ENCODE measurements around the gene FCGR2B.
"Not testable (repeated sequence)": the region's sequence is repeated elsewhere in the genome, so short reads cannot be mapped to it uniquely, and the experiment has no call there.

FCGR2B gene

DNA sequence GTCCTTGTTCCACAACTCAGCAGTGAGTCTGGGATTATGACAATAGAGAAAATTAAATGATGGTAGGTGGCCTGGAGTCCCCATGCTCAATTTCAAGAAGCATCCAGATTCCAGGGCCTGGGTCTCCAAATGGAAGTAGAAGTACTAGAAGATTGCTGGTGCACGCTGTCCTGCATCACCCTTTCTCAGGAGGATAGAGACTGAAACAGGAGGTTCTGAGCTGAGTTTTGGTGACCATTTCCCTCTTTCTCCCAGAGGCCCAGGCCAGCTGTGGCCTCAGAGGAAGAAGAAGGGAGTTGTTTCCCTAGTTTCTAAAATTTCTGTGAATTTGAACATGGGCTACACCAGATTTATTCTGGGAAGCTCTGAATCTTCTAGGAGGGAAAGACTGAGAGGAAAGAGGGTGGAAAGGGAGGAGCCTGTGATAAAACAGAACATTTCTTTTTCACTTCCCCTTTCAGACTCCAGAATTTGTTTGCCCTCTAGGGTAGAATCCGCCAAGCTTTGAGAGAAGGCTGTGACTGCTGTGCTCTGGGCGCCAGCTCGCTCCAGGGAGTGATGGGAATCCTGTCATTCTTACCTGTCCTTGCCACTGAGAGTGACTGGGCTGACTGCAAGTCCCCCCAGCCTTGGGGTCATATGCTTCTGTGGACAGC lies at the start of gene FCGR2B:
Gene FCGR2B, plus strand, starts transcription at position 460 of the 656 bp plus-strand sequence. Its CDS starts 99 bp downstream, at position 559.
- DNase-seq = not testable (repeated sequence)

GRCh38 chr1:161616417-161616816 lies 46.5 kb upstream of the FCGR2B start:
- DNase-seq = not testable (repeated sequence)

DNA sequence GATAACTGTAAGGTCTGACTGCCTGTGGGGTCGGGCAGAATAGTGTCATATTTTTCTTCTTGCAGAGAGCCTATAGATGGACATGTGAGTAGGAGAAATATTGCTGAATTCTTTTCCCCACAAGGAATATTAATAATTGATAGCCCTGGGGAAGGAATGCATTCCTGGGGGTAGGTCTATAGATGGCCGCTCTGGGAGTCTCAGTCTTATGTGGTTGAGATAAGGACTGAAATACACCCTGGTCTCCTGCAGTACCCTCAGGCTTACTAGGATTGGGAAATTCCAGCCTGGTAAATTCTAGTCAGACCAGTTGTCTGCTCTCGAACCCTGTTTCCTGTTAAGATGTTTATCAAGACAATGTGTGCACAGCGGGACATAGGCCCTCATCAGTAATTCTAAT lies 44.4 kb upstream of the FCGR2B start:
- DNase-seq = not testable (repeated sequence)

DNA sequence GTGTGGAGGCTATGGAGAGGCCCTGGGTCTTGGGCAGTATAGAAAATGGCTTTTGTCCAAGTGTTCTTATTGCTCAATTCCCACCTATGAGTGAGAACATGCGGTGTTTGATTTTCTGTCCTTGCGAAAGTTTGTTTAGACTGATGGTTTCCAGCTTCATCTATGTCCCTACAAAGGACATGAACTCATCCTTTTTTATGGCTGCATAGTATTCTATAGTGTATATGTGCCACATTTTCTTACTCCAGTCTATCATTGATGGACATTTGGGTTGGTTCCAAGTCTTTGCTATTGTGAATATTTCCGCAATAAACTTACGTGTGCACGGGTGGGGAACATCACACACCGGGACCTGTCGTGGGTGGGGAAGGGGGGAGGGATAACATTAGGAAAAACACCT lies 42.5 kb upstream of the FCGR2B start:
- DNase-seq = not testable (repeated sequence)

- peak; percentile 15 for DNase-seq
Observed at GRCh38 chr1:161621181-161622000, 41.6 kb upstream of the FCGR2B start.

- not testable (repeated sequence) for DNase-seq
Observed at GRCh38 chr1:161622054-161622453, 40.9 kb upstream of the FCGR2B start.

- not testable (repeated sequence) for DNase-seq
Observed at GRCh38 chr1:161623401-161624051, 39.4 kb upstream of the FCGR2B start.

DNA sequence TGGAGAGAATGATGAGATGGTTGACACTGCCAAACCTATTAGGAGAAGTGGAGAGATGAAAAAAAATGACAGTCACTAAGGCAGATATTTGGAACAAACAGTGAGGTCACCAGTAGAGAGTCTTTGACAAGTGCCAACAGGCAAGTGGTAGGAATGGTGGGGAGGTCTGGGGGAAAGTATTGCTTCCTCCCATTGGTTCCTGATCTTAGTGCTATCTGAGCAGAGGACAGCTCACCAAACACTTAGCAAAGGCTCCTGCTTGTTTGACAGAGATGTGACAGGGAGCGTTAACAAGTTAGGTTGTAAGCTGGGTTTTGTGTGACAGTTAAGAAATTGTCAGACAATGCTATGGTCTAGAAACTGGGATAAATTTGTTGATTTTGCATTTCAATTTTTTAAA lies 38.3 kb upstream of the FCGR2B start:
- not testable (repeated sequence) for DNase-seq

DNA sequence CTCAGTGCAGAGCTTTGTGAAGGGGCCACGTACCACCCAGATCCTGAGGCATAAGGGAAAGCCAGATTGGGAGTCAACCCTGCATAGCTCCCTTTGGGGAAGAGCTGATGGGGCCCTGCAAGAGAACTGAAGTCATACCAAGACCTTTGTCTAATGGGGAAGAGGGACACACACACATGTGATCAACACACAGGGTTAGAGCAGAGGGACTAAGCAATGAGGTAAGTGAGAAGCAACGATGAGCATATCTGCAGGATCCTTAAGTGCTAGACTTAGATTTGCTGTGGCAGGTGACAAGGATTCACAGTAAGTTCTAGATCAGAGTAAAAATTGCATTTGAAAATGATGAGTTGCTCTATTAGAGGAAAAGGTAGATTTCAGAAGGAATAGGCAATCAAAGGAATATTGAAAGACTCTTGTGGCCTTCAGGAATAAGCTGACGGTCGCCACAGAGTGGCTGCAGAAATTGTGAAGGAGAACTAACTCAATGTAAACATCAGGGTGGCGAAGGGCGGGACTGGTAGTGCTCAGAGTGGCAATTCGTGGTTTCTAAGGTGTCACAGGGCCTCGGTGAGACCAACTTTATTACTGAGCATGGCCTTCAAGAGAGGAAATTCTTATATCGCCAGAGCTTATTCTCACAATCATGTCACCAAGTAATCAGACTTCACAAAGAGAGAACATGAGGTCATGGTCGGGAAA lies 36.3 kb upstream of the FCGR2B start:
- not testable (repeated sequence) for DNase-seq

- not testable (repeated sequence) for DNase-seq
Observed at GRCh38 chr1:161630128-161630742, 32.7 kb upstream of the FCGR2B start.

DNA sequence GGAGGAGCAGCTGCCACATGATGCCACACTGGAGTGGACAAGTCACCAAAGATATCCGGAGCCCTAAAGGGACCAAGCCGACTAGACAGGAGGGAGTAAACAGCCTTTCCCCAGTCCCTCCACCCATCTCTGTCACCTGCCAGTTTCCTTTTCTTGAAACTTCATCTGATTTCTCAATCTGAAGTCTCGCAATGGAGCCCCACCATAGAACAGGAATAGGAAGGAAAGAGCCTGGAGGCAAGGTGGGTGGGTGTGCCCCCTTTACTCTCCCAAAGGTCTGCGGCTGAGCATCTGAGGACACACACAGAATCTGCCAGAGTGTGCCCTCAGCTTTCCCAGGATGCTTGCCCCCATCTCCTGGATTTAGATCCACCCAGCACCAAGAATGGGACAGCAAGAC lies 31.9 kb upstream of the FCGR2B start, which contains the start of gene FCGR3B:
Gene FCGR3B, minus strand, starts transcription at position 101 of the 400 bp plus-strand sequence. Its CDS starts 82 bp downstream, at position 19.
- DNase-seq = no peak

GRCh38 chr1:161634993-161635392 lies 27.9 kb upstream of the FCGR2B start:
- not testable (repeated sequence) for DNase-seq

DNA sequence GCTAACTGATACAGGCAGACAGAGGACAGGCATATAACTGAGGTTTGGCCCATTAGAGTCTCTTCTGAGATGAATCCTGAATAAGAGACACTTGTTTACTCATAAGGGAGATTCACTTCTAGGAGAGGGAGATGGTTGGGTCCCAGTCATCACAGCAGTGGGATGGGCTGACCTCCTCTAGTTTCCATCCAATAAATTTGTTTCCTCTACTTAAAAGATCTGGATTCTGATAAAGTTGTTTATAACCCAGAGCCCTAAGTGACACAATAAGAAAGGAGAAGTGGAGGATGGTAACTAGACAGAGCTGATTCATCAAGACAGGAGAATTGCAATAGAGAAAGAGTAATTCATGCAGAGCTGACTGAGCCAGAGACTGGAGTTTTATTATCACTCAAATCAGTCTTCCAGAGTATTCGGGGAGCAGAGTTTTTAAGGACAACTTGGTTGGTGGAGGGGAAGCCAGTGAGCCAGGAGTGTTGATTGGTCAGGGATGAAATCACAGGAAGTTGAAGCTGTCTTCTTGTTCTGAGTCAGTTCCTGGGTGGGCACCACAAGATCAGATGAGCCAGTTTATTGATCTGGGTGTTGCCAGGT lies 26.7 kb upstream of the FCGR2B start:
- not testable (repeated sequence) for DNase-seq

DNA sequence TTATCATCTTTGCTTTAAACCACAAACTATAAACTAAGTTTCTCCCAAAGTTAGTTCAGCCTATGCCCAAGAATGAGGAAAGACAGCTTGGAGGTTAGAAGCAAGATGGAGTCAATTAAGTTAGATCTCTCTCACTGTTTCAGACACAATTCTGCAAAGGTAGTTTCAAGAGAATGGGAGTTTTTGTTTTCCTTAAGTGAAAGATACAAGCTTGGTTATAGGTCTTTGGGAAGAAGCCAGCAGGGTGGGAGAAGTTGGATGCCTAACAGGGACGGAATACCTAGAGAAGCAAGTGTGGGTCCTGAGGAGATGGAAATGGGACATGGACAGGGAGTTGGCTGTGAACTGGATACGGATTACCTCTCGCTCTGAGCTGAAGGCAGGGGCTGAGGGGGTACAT lies 26.0 kb upstream of the FCGR2B start:
- not testable (repeated sequence) for DNase-seq

- not testable (repeated sequence) for DNase-seq
Observed at GRCh38 chr1:161638251-161638993, 24.5 kb upstream of the FCGR2B start.

DNA sequence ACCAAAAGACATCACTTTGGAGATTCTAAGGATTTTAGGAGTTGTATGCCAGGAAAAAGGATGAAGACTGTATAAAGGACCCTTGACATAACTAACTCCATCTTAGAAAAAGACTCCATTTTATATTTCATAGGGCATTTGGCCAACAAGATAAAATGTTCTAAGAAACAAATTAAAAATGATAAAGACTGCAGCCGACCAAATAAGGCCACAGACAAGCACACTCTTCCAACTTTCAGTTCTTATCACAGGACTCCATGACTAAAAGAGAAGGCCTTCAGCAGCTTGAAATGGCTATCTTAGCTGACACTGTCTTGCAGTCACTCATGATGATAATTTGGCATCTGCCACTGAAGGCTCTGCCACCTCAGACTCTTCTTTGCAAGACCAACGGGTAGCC lies 23.7 kb upstream of the FCGR2B start:
- not testable (repeated sequence) for DNase-seq

DNA sequence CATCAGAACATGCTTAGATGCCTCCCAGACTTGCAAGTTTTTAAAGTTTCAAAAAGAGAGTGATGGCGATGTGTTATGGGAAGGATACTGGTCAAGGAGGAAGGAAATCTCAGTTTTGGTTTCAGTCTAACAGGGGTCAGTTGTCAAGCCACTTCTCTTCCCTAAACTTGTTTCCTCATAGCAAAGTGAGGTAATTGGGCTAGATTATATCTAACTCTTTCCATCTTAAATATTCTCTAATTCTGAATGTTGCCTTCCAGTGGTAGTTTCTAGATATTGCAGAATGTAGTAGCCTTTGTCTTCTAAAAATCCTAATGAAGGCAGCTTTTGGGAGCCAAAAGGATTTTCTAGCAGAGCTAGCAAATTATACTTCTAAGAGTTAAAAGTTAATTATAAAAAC lies 20.2 kb upstream of the FCGR2B start:
- not testable (repeated sequence) for DNase-seq

GRCh38 chr1:161643481-161644208 lies 19.3 kb upstream of the FCGR2B start:
- not testable (repeated sequence) for DNase-seq

DNA sequence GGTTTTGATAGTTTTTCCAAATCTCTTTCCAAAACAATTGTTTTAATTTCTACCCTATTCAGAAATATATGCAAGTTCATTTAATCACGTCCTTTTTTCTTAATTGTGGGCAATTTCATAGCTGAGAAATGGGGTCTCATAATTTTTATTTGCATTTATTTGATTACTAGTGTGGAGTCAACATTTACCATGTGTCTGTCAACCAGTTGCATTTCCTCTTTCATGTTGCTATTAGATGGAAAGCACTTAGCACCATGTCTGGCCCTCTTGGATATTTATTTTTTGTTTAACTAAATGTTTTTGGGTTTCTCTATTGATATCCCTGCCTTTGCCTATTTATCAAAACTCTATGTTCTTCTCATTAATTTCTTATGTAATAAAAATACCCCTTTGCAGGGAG lies 18.1 kb upstream of the FCGR2B start:
- not testable (repeated sequence) for DNase-seq
